Thoracic aorta (tissue), 2 donors: ENCODE results near the gene RHOT1. TPM values are rescaled to one million over a fixed set of nuclear protein-coding genes. Genes with fewer than 3 reads are reported as not detected.

Source experiments
- ATAC-seq: fragments of 150-250 bp; one replicate; pipeline ENCODE4 v1.8.0; 2017; ENCODE audit warnings: low read depth; ENCODE audit not compliant: insufficient number of reproducible peaks, low FRiP score
- DNase-seq: peaks from one replicate; pipeline ENCODE4 v3.0.0-alpha.2; 2020; ENCODE audit warnings: low spot score
- H3K27ac ChIP-seq, 2 donors: fragments of 200-600 bp; sonication (generic); 1 replicate in 1 of 2; 2 replicates in 1 of 2; pipeline ENCODE4 v1.5.1; 2016; ENCODE audit warnings: mild to moderate bottlenecking in 2 of 2, moderate library complexity in 2 of 2
- H3K27me3 ChIP-seq: fragments of 200-600 bp; sonication (generic); replicated peaks from 2 replicates; pipeline ENCODE4 v1.6.0; 2016; ENCODE audit warnings: mild to moderate bottlenecking; ENCODE audit not compliant: insufficient read depth
- H3K36me3 ChIP-seq: fragments of 200-600 bp; sonication (generic); one replicate; pipeline ENCODE4 v1.5.1; 2016
- H3K4me1 ChIP-seq, 2 donors: fragments of 200-600 bp; sonication (generic); 1 replicate in 1 of 2; 2 replicates in 1 of 2; pipeline versions ENCODE4 v1.5.1 to v1.6.0; 2016; ENCODE audit warnings: low read depth in 2 of 2, mild to moderate bottlenecking in 1 of 2; ENCODE audit not compliant: control insufficient read depth in 1 of 2
- H3K4me3 ChIP-seq: fragments of 200-600 bp; sonication (generic); 2 replicates; pipeline ENCODE4 v1.5.1; 2016; ENCODE audit warnings: mild to moderate bottlenecking
- H3K9me3 ChIP-seq: fragments of 200-600 bp; sonication (generic); 2 replicates; pipeline ENCODE4 v1.5.1; 2016
- CTCF ChIP-seq: fragments of 200-600 bp; sonication (generic); IDR thresholded peaks from one replicate; pipeline ENCODE4 v1.5.1; 2019; ENCODE audit warnings: antibody characterized with exemption
- total RNA-seq, 2 donors: library from RNA; depleted of rRNA; stranded (reverse); fragments of >200 nt; gene quantifications; one replicate each; pipeline versions ENCODE4 v1.1.0 to v1.2.3, GENCODE V29; 2016

Gene RHOT1
- total RNA-seq, 2 donors from 2014 or later = 40.1 to 47.0 TPM

- no peak for TF ChIP-seq CTCF
- H3K4me1 ChIP-seq = no peaks in the 10 kb centered on the region
- no peak overlapping the region for H3K4me3 ChIP-seq
- no peak for DNase-seq
- no peaks in the 10 kb centered on the region for H3K27me3 ChIP-seq
- no peaks in the 10 kb centered on the region for H3K9me3 ChIP-seq
- no peak overlapping the region for H3K27ac ChIP-seq
- ATAC-seq = no peak
- peaks cover 4% of the 10 kb centered on the region for H3K36me3 ChIP-seq
Measured at GRCh38 chr17:32185875-32186274, 43.6 kb downstream of the RHOT1 start.

DNA sequence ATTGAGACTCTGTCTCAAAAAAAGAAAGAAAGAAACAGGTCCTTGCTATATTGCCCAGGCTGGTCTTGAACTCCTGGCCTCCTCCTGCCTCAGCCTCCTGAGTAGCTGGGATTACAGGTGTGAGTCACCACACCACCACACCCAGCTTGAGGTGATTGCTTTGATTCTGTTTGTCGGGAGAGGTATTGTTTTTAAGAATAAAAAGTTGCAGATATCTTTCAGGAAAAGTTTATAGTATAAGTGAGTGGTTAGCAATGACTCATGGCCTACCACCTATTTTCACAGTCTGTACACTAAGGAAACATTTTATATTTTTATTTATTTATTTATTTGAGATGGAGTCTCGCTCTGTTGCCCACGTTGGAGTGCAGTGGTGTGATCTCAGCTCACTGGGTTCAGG is 45.0 kb downstream of the RHOT1 start:
- no peak for ATAC-seq

GRCh38 chr17:32189343-32189742 is 47.0 kb downstream of the RHOT1 start:
- DNase-seq (no peak), ATAC-seq (no peak)
- Histone ChIP-seq H3K27ac (no peak overlapping the region), H3K4me1 (peaks cover 0 to 6% of the 10 kb centered on the region in 2 donors), H3K4me3 (no peak overlapping the region), H3K27me3 (no peaks in the 10 kb centered on the region), H3K36me3 (peaks cover 14% of the 10 kb centered on the region), H3K9me3 (no peaks in the 10 kb centered on the region)
- TF ChIP-seq CTCF = no peak

More for the DNA sequence above, 45.0 kb downstream of the RHOT1 start:
- Histone ChIP-seq H3K27ac (no peak overlapping the region), H3K27me3 (no peaks in the 10 kb centered on the region), H3K9me3 (no peaks in the 10 kb centered on the region), H3K36me3 (peaks cover 4% of the 10 kb centered on the region), H3K4me1 (peaks cover 0 to 6% of the 10 kb centered on the region in 2 donors), H3K4me3 (no peak overlapping the region)
- no peak for DNase-seq
- TF ChIP-seq CTCF = no peak

DNA sequence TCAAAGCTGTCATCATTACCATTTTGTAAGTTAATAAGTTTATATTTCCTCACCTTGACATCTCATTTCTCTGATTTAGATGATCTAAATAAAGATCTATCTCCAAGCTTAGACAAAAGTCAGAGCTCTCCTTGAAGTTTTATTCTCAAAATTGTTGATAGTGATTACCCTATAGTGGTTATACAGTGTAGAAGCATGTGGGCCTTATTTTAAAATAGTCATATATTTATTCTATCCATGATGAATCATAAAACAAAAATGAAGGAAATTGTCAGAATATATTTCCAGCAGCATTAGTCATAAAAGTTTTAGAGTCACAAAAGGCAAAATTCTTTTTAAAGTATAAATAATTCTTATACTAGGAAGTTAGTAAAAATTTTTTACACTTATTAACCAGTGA is 49.0 kb downstream of the RHOT1 start:
- Histone ChIP-seq H3K27ac (no peak overlapping the region), H3K4me1 (peaks cover 0 to 6% of the 10 kb centered on the region in 2 donors), H3K36me3 (peaks cover 21% of the 10 kb centered on the region), H3K27me3 (no peaks in the 10 kb centered on the region), H3K4me3 (no peak overlapping the region), H3K9me3 (no peaks in the 10 kb centered on the region)
- no peak for TF ChIP-seq CTCF
- ATAC-seq (no peak), DNase-seq (no peak)

GRCh38 chr17:32192379-32192778 is 50.1 kb downstream of the RHOT1 start:
- Histone ChIP-seq H3K27ac (no peak overlapping the region), H3K4me3 (no peak overlapping the region), H3K4me1 (peaks cover 0 to 6% of the 10 kb centered on the region in 2 donors), H3K9me3 (no peaks in the 10 kb centered on the region), H3K36me3 (peaks cover 30% of the 10 kb centered on the region), H3K27me3 (no peaks in the 10 kb centered on the region)
- no peak for ATAC-seq
- TF ChIP-seq CTCF = no peak
- DNase-seq = no peak
